CD14-positive monocyte (primary cell): ENCODE data around the gene PAQR7. TPM values are rescaled to one million over a fixed set of nuclear protein-coding genes. Genes with fewer than 3 reads are reported as not detected.

Experiments used
- DNase-seq, 3 donors: peaks; one replicate each; pipeline ENCODE4 v3.0.0-alpha.2; 2011 to 2022
- H2AFZ ChIP-seq: 2 replicates; pipeline ENCODE4 v1.6.0; 2012; ENCODE audit warnings: mild to moderate bottlenecking, low read depth, low read length, inconsistent platforms; ENCODE audit not compliant: insufficient read depth, poor library complexity, severe bottlenecking
- H3K27ac ChIP-seq, 2 donors: 1 replicate in 1 of 2; 2 replicates in 1 of 2; pipeline ENCODE4 v1.5.1; 2012 to 2013; ENCODE audit warnings: low read length in 2 of 2, control low read depth in 1 of 2, inconsistent platforms in 1 of 2, low read depth in 1 of 2, mild to moderate bottlenecking in 1 of 2
- H3K27me3 ChIP-seq, 2 donors: one replicate each; pipeline versions ENCODE4 v1.6.0 to v1.6.1; 2011 to 2013; ENCODE audit warnings: low read length in 2 of 2; ENCODE audit not compliant: control insufficient read depth in 2 of 2, insufficient read depth in 2 of 2
- H3K36me3 ChIP-seq, 2 donors: replicated peaks in 1 of 2; 1 replicate in 1 of 2; 2 replicates in 1 of 2; pipeline versions ENCODE4 v1.5.1 to v1.6.1; 2012 to 2013; ENCODE audit warnings: low read length in 2 of 2, control low read depth in 1 of 2, inconsistent platforms in 1 of 2, mild to moderate bottlenecking in 1 of 2; ENCODE audit not compliant: insufficient read depth in 2 of 2, control insufficient read depth in 1 of 2
- H3K4me1 ChIP-seq, 2 donors: 1 replicate in 1 of 2; 2 replicates in 1 of 2; pipeline versions ENCODE4 v1.5.1 to v1.6.1; 2012 to 2013; ENCODE audit warnings: low read length in 2 of 2, control low read depth in 1 of 2, inconsistent platforms in 1 of 2, mild to moderate bottlenecking in 1 of 2, moderate library complexity in 1 of 2; ENCODE audit not compliant: insufficient read depth in 2 of 2, control insufficient read depth in 1 of 2
- H3K4me2 ChIP-seq: replicated peaks from 2 replicates; pipeline ENCODE3; 2012; ENCODE audit warnings: low read length, moderate library complexity, mild to moderate bottlenecking; ENCODE audit not compliant: poor library complexity, severe bottlenecking; ENCODE audit errors: extremely low read depth
- H3K4me3 ChIP-seq, 3 experiments: fragments of 200-600 bp in 1 of 3; sonication (generic) in 1 of 3; replicated peaks in 1 of 3; 1 replicate in 2 of 3; 2 replicates in 1 of 3; pipeline ENCODE4 v1.5.1; 2011 to 2013; ENCODE audit warnings: low read length in 3 of 3, mild to moderate bottlenecking in 3 of 3, control low read depth in 2 of 3, low read depth in 2 of 3, inconsistent platforms in 1 of 3, moderate library complexity in 1 of 3
- H3K79me2 ChIP-seq: 2 replicates; pipeline ENCODE4 v1.6.0; 2012; ENCODE audit warnings: mild to moderate bottlenecking, control low read depth, inconsistent platforms, low read length, moderate library complexity; ENCODE audit not compliant: insufficient read depth
- H3K9ac ChIP-seq: 2 replicates; pipeline ENCODE4 v1.6.0; 2017; ENCODE audit warnings: low read length, mild to moderate bottlenecking; ENCODE audit not compliant: insufficient read depth, poor library complexity, severe bottlenecking
- H3K9me3 ChIP-seq, 2 donors: replicated peaks in 1 of 2; 1 replicate in 1 of 2; 2 replicates in 1 of 2; pipeline versions ENCODE4 v1.5.1 to v1.6.1; 2012 to 2013; ENCODE audit warnings: low read length in 2 of 2, control low read depth in 1 of 2; ENCODE audit not compliant: control insufficient read depth in 1 of 2, insufficient read depth in 1 of 2
- H4K20me1 ChIP-seq: 2 replicates; pipeline ENCODE4 v1.6.0; 2012; ENCODE audit warnings: mild to moderate bottlenecking, low read length, control low read depth, moderate library complexity; ENCODE audit not compliant: insufficient read depth
- H3K27ac Mint-ChIP-seq, 7 donors: one replicate each; pipeline ENCODE4 v1.8.0; 2020; ENCODE audit warnings: mild to moderate bottlenecking in 7 of 7, mixed read lengths in 7 of 7, moderate library complexity in 6 of 7, inconsistent platforms in 2 of 7
- H3K27me3 Mint-ChIP-seq, 3 donors: one replicate each; pipeline ENCODE4 v1.8.0; 2021 to 2022; ENCODE audit warnings: low read depth in 3 of 3, mild to moderate bottlenecking in 3 of 3, mixed read lengths in 3 of 3, moderate library complexity in 3 of 3, inconsistent platforms in 1 of 3
- H3K36me3 Mint-ChIP-seq, 2 donors: one replicate each; pipeline ENCODE4 v1.8.0; 2020; ENCODE audit warnings: mixed read lengths in 2 of 2, inconsistent platforms in 1 of 2, mild to moderate bottlenecking in 1 of 2
- H3K4me1 Mint-ChIP-seq: one replicate; pipeline ENCODE4 v1.8.0; 2020; ENCODE audit warnings: mild to moderate bottlenecking, mixed read lengths
- H3K4me3 Mint-ChIP-seq, 2 donors: one replicate each; pipeline ENCODE4 v1.8.0; 2020; ENCODE audit warnings: mild to moderate bottlenecking in 2 of 2, mixed read lengths in 2 of 2, moderate library complexity in 1 of 2
- H3K9me3 Mint-ChIP-seq, 7 donors: one replicate each; pipeline ENCODE4 v1.8.0; 2020 to 2022; ENCODE audit warnings: mixed read lengths in 7 of 7, mild to moderate bottlenecking in 6 of 7, moderate library complexity in 6 of 7, inconsistent platforms in 2 of 7
- WGBS: methylation state at CpG from one replicate; pipeline ENCODE4 v1.1.5; 2013; ENCODE audit warnings: missing lambda C conversion rate; ENCODE audit not compliant: insufficient coverage; 5-methylcytosine and 5-hydroxymethylcytosine counted together
- intact Hi-C, 2 donors: fragments of 100-400 bp; cut with micrococcal nuclease; formaldehyde crosslinking; loops; one replicate each; pipeline versions ENCODE4 v1.15.0 to v1.15.1; 2023
- polyA plus RNA-seq, 3 donors: library from polyadenylated mRNA; depleted of rRNA in 1 of 3; unstranded in 2 of 3; stranded (reverse) in 1 of 3; fragments of 300-500 nt in 2 of 3; fragments of >200 nt in 1 of 3; fragmentation: Illumina TruSeq in 2 of 3; gene quantifications; 1 replicate in 2 of 3; 2 replicates in 1 of 3; pipeline ENCODE4 v1.2.3, GENCODE V29; 2012 to 2021
- TF ChIP-seq, protein P1 (sequence below): fragments of 200-600 bp; IDR thresholded peaks from one replicate; pipeline ENCODE4 v1.8.0; 2022; ENCODE audit warnings: antibody characterized with exemption, mild to moderate bottlenecking

The PAQR7 gene
- polyA plus RNA-seq, 3 donors = 0.92 to 13.3 (median 1.0) TPM

DNA sequence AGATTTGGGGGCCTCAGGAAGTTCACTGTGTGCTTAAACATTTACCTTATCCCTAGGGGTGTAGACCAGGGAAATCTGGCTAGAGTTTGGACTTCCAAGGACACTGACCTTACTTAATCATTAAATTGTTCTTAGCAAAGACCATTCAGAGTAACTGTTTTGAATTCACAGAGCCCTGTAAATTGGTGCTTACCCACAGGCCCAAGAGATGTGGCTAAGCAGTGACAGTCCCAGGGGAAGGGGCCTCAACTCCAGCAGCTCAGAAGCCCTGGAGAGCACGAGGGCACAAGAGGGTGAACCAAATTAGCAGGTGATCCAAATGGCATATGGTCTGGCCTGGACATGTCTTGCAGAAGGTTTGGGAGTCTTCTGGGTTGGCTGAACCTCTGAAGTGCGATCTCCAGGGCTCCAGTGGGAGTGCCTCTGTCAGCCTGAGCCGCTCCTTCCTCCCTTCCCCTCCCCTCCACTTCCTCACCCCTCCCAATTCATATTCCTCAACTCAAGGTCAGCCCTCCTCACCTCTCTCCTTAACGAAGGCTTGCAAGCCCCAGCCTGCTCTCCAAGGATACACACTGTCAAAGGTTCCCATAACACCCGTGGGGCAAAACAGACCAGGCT, 4.3 kb downstream of the PAQR7 start:
- Histone ChIP-seq H3K27me3 (no peaks in the 10 kb centered on the region), H2AFZ (no peak overlapping the region), H3K36me3 (peaks cover 0 to 11% of the 10 kb centered on the region in 2 donors), H3K27ac (peak overlapping the region in 1 of 2 donors; percentile 11), H3K9ac (no peak overlapping the region), H3K79me2 (peaks cover 8% of the 10 kb centered on the region), H3K4me1 (peaks cover 52 to 58% of the 10 kb centered on the region in 2 donors), H3K4me3 (peak overlapping the region in 1 of 3 experiments; percentile 50), H3K4me2 (peak overlapping the region; percentile 54), H3K9me3 (no peaks in the 10 kb centered on the region), H4K20me1 (no peaks in the 10 kb centered on the region)
- TF ChIP-seq, protein P1, sequence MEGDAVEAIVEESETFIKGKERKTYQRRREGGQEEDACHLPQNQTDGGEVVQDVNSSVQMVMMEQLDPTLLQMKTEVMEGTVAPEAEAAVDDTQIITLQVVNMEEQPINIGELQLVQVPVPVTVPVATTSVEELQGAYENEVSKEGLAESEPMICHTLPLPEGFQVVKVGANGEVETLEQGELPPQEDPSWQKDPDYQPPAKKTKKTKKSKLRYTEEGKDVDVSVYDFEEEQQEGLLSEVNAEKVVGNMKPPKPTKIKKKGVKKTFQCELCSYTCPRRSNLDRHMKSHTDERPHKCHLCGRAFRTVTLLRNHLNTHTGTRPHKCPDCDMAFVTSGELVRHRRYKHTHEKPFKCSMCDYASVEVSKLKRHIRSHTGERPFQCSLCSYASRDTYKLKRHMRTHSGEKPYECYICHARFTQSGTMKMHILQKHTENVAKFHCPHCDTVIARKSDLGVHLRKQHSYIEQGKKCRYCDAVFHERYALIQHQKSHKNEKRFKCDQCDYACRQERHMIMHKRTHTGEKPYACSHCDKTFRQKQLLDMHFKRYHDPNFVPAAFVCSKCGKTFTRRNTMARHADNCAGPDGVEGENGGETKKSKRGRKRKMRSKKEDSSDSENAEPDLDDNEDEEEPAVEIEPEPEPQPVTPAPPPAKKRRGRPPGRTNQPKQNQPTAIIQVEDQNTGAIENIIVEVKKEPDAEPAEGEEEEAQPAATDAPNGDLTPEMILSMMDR = no peak
- Mint-ChIP-seq H3K9me3 (peaks cover 0 to 2% (median 0%) of the 10 kb centered on the region in 7 donors), H3K4me3 (peak overlapping the region in 1 of 2 donors; percentile 53), H3K27me3 (peaks cover 2 to 4% (median 2%) of the 10 kb centered on the region in 3 donors), H3K27ac (peak overlapping the region in 1 of 7 donors; percentile 50), H3K36me3 (peaks cover 13 to 20% of the 10 kb centered on the region in 2 donors), H3K4me1 (peaks cover 61% of the 10 kb centered on the region)
- intact Hi-C loops = no loop called here
- WGBS = 19% methylated on average over 3 of the region's 5 CpGs
- DNase-seq = no peak

DNA sequence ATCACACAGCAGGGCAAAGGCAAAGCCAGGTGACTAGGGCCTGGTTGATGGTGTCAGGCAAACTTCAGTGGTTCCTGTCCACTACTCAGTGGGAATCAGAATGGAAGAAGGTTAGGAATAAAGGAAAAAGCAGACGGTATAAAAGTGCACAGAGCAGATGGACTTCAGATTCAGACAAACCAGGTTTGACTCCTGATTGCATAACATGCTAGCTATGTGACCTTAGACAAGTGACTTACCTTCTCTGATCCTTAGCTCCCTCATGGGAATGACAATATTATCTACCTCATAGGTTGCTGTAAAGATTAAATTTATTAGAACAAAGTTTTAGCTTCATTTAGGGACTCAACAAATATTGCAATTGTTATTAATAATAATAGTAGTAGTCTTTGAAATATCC, 4.9 kb downstream of the PAQR7 start:
- WGBS = 100% methylated on average over 1 of the region's 1 CpG
- intact Hi-C loops = no loop called here
- no peaks in the 10 kb centered on the region for H3K9me3 ChIP-seq
- H3K27me3 ChIP-seq = no peaks in the 10 kb centered on the region
- peaks cover 17 to 25% of the 10 kb centered on the region in 2 donors for H3K36me3 Mint-ChIP-seq
- H3K4me3 ChIP-seq = no peak overlapping the region
- no peak overlapping the region for H3K27ac Mint-ChIP-seq
- peaks cover 60% of the 10 kb centered on the region for H3K4me1 Mint-ChIP-seq
- H3K36me3 ChIP-seq = peaks cover 0 to 11% of the 10 kb centered on the region in 2 donors
- no peak overlapping the region for H3K9ac ChIP-seq
- TF ChIP-seq, protein P1 = no peak
- H3K27me3 Mint-ChIP-seq = peaks cover 0 to 1% (median 0%) of the 10 kb centered on the region in 3 donors
- H3K79me2 ChIP-seq = peaks cover 8% of the 10 kb centered on the region
- no peak overlapping the region for H2AFZ ChIP-seq
- no peaks in the 10 kb centered on the region for H4K20me1 ChIP-seq
- no peak overlapping the region for H3K4me2 ChIP-seq
- H3K9me3 Mint-ChIP-seq = peaks cover 0 to 2% (median 0%) of the 10 kb centered on the region in 7 donors
- H3K4me1 ChIP-seq = peaks cover 46 to 52% of the 10 kb centered on the region in 2 donors
- no peak overlapping the region for H3K4me3 Mint-ChIP-seq
- no peak for DNase-seq
- H3K27ac ChIP-seq = no peak overlapping the region
